Measurements from ENCODE around the gene CD300LG.

- no peak for TF ChIP-seq CTCF (conservative IDR thresholded peaks at IDR 0.05 in 1 of 2, IDR thresholded peaks at IDR 0.05 in 1 of 2; ENCODE audit: low read depth in 1 of 2, low read length in 2 of 2)
- TF ChIP-seq EZH2 (IDR thresholded peaks at IDR 0.05; ENCODE audit: low read length, missing control alignments): no peak
Observed at GRCh38 chr17:43911904-43912303, 64.9 kb downstream of the CD300LG start.

Measured in fibroblast of lung (primary cell).